ENCODE data around the gene PHC2. TPM values are rescaled to one million over a fixed set of nuclear protein-coding genes. Genes with fewer than 3 reads are reported as not detected.

Gene PHC2
- total RNA-seq, 3 donors from 2014 or later (not counting 1 experiment from before 2014, with no cell fraction given), result 36.6 to 46.6 (median 39.5) TPM

- intact Hi-C loops (cut with micrococcal nuclease), result no loop called here
- 94% methylated on average over 30 of the region's 30 CpGs for WGBS (ENCODE audit: insufficient coverage)
- Mint-ChIP-seq H3K4me1 (peaks cover 37 to 43% of the 10 kb centered on the region in 2 donors), H3K9me3 (no peaks in the 10 kb centered on the region), H3K36me3 (no peaks in the 10 kb centered on the region), H3K27me3 (ENCODE audit: low read depth in 2 of 2) (no peaks in the 10 kb centered on the region), H3K4me3 (no peak overlapping the region), H3K27ac (peak overlapping the region in 1 of 2 donors; percentile 52)
- peaks cover 41% of the 10 kb centered on the region for H3K4me1 ChIP-seq (ENCODE audit: control insufficient read depth, insufficient read depth, low read length)
- DNase-seq, result no peak
- no peak overlapping the region for H3K4me3 ChIP-seq (ENCODE audit: low read length)
- no peaks in the 10 kb centered on the region for H3K27me3 ChIP-seq (ENCODE audit: control insufficient read depth, insufficient read depth, low read length)
- no peak for TF ChIP-seq CTCF (IDR thresholded peaks at IDR 0.05)
- ATAC-seq, result no peak
- H3K36me3 ChIP-seq (ENCODE audit: control insufficient read depth, insufficient read depth, low read length), result peaks cover 38% of the 10 kb centered on the region
- H3K9me3 ChIP-seq (ENCODE audit: control insufficient read depth, insufficient read depth, low read length), result no peaks in the 10 kb centered on the region
- no peak overlapping the region for H3K27ac ChIP-seq (ENCODE audit: low read length)
Measured at GRCh38 chr1:33276573-33277298, 154.2 kb downstream of the PHC2 start.

GRCh38 chr1:33275706-33276572 lies 155.0 kb downstream of the PHC2 start:
- WGBS (ENCODE audit: insufficient coverage), result 97% methylated on average over 45 of the region's 45 CpGs
- Histone ChIP-seq H3K9me3 (ENCODE audit: control insufficient read depth, insufficient read depth, low read length) (no peaks in the 10 kb centered on the region), H3K27ac (ENCODE audit: low read length) (peak overlapping the region; percentile 46), H3K27me3 (ENCODE audit: control insufficient read depth, insufficient read depth, low read length) (no peaks in the 10 kb centered on the region), H3K4me3 (ENCODE audit: low read length) (no peak overlapping the region), H3K4me1 (ENCODE audit: control insufficient read depth, insufficient read depth, low read length) (peaks cover 46% of the 10 kb centered on the region), H3K36me3 (ENCODE audit: control insufficient read depth, insufficient read depth, low read length) (peaks cover 30% of the 10 kb centered on the region)
- intact Hi-C loops (cut with micrococcal nuclease), result no loop called here
- Mint-ChIP-seq H3K27me3 (ENCODE audit: low read depth in 2 of 2) (no peaks in the 10 kb centered on the region), H3K36me3 (no peaks in the 10 kb centered on the region), H3K4me1 (peaks cover 45 to 51% of the 10 kb centered on the region in 2 donors), H3K9me3 (no peaks in the 10 kb centered on the region), H3K4me3 (no peak overlapping the region), H3K27ac (peak overlapping the region; percentile 94 to 98)
- ATAC-seq (no peak), DNase-seq (no peak)
- no peak for TF ChIP-seq CTCF (IDR thresholded peaks at IDR 0.05)

GRCh38 chr1:33275195-33275594 lies 155.7 kb downstream of the PHC2 start:
- Histone ChIP-seq H3K9me3 (ENCODE audit: control insufficient read depth, insufficient read depth, low read length) (no peaks in the 10 kb centered on the region), H3K27ac (ENCODE audit: low read length) (peak overlapping the region; percentile 46), H3K4me1 (ENCODE audit: control insufficient read depth, insufficient read depth, low read length) (peaks cover 46% of the 10 kb centered on the region), H3K4me3 (ENCODE audit: low read length) (no peak overlapping the region), H3K27me3 (ENCODE audit: control insufficient read depth, insufficient read depth, low read length) (no peaks in the 10 kb centered on the region), H3K36me3 (ENCODE audit: control insufficient read depth, insufficient read depth, low read length) (peaks cover 24% of the 10 kb centered on the region)
- Mint-ChIP-seq H3K27me3 (ENCODE audit: low read depth in 2 of 2) (no peaks in the 10 kb centered on the region), H3K4me1 (peaks cover 49 to 56% of the 10 kb centered on the region in 2 donors), H3K9me3 (no peaks in the 10 kb centered on the region), H3K27ac (peak overlapping the region; percentile 94 to 98), H3K36me3 (no peaks in the 10 kb centered on the region), H3K4me3 (no peak overlapping the region)
- DNase-seq, result no peak
- 57% methylated on average over 6 of the region's 6 CpGs for WGBS (ENCODE audit: insufficient coverage)
- intact Hi-C loops (cut with micrococcal nuclease), result no loop called here
- ATAC-seq, result peak in 1 of 3 donors; percentile 43
- TF ChIP-seq CTCF (IDR thresholded peaks at IDR 0.05), result no peak

All from natural killer cell (primary cell).